ENCODE results near the gene TSPAN6.

DNA sequence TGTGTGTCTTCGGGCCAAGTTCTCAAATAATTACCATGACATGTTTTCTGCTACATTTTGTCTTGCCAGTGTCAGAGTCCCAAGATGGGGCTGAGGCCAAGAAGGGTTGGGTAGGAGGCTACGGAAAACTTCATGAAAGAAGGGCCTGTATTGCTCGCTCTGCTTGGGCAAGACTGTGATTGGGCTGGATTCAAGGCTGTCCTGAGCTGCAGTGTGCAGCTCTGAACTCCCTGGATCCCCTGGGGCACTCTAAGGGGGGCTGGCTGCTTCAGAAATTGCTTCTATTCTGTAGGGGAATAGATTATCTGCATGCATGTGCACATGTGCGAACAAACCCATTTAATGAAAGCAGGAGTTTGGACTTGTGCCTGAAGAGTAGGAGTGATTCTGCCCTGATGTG is 13.6 kb downstream of the TSPAN6 start:
- TF ChIP-seq, protein P1, sequence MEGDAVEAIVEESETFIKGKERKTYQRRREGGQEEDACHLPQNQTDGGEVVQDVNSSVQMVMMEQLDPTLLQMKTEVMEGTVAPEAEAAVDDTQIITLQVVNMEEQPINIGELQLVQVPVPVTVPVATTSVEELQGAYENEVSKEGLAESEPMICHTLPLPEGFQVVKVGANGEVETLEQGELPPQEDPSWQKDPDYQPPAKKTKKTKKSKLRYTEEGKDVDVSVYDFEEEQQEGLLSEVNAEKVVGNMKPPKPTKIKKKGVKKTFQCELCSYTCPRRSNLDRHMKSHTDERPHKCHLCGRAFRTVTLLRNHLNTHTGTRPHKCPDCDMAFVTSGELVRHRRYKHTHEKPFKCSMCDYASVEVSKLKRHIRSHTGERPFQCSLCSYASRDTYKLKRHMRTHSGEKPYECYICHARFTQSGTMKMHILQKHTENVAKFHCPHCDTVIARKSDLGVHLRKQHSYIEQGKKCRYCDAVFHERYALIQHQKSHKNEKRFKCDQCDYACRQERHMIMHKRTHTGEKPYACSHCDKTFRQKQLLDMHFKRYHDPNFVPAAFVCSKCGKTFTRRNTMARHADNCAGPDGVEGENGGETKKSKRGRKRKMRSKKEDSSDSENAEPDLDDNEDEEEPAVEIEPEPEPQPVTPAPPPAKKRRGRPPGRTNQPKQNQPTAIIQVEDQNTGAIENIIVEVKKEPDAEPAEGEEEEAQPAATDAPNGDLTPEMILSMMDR (IDR thresholded peaks at IDR 0.05) = no peak
- TF ChIP-seq POLR2A (IDR thresholded peaks at IDR 0.05) (no peak), POLR2AphosphoS5 (IDR thresholded peaks at IDR 0.05) (no peak), EP300 (IDR thresholded peaks at IDR 0.05) (no peak)
